IPS-15b (cell line): ENCODE data around the gene VPS37C.
"Not testable (repeated sequence)": the region's sequence is repeated elsewhere in the genome, so short reads cannot be mapped to it uniquely, and the experiment has no call there.

Experiments
- H3K27me3 ChIP-seq: one replicate; pipeline ENCODE4 v1.6.1; 2013; ENCODE audit warnings: low read length; ENCODE audit not compliant: control insufficient read depth, insufficient read depth
- H3K36me3 ChIP-seq: one replicate; pipeline ENCODE4 v1.6.1; 2013; ENCODE audit warnings: low read length; ENCODE audit not compliant: control insufficient read depth, insufficient read depth
- H3K4me1 ChIP-seq: one replicate; pipeline ENCODE4 v1.6.1; 2013; ENCODE audit warnings: mild to moderate bottlenecking, low read length; ENCODE audit not compliant: control insufficient read depth, insufficient read depth
- H3K4me3 ChIP-seq: one replicate; pipeline ENCODE4 v1.5.1; 2013; ENCODE audit warnings: low read depth, low read length
- H3K9ac ChIP-seq: one replicate; pipeline ENCODE4 v1.6.1; 2013; ENCODE audit warnings: low read depth, mild to moderate bottlenecking, low read length
- H3K9me3 ChIP-seq: one replicate; pipeline ENCODE4 v1.6.1; 2013; ENCODE audit warnings: mild to moderate bottlenecking, low read length; ENCODE audit not compliant: control insufficient read depth, insufficient read depth

The VPS37C gene

GRCh38 chr11:61194169-61194671 is 33.0 kb upstream of the VPS37C start:
- Histone ChIP-seq H3K27me3 (no peaks in the 10 kb centered on the region), H3K9ac (no peak overlapping the region), H3K4me3 (no peak overlapping the region), H3K36me3 (no peaks in the 10 kb centered on the region), H3K9me3 (peaks cover 4% of the 10 kb centered on the region), H3K4me1 (no peaks in the 10 kb centered on the region)

GRCh38 chr11:61193596-61193995 is 32.4 kb upstream of the VPS37C start:
- H3K4me1 ChIP-seq, result no peaks in the 10 kb centered on the region
- H3K9ac ChIP-seq, result no peak overlapping the region
- H3K27me3 ChIP-seq, result no peaks in the 10 kb centered on the region

GRCh38 chr11:61189933-61190332 is 28.7 kb upstream of the VPS37C start:
- no peak overlapping the region for H3K9ac ChIP-seq
- H3K36me3 ChIP-seq, result no peaks in the 10 kb centered on the region
- no peak overlapping the region for H3K4me3 ChIP-seq
- no peaks in the 10 kb centered on the region for H3K27me3 ChIP-seq
- H3K4me1 ChIP-seq, result no peaks in the 10 kb centered on the region
- no peaks in the 10 kb centered on the region for H3K9me3 ChIP-seq

More at GRCh38 chr11:61193596-61193995, 32.4 kb upstream of the VPS37C start:
- no peak overlapping the region for H3K4me3 ChIP-seq
- H3K9me3 ChIP-seq, result no peaks in the 10 kb centered on the region
- no peaks in the 10 kb centered on the region for H3K36me3 ChIP-seq

GRCh38 chr11:61187505-61188130 is 26.4 kb upstream of the VPS37C start:
- no peaks in the 10 kb centered on the region for H3K36me3 ChIP-seq
- no peak overlapping the region for H3K9ac ChIP-seq
- H3K4me1 ChIP-seq, result no peaks in the 10 kb centered on the region
- H3K27me3 ChIP-seq, result no peaks in the 10 kb centered on the region
- H3K9me3 ChIP-seq, result no peaks in the 10 kb centered on the region
- no peak overlapping the region for H3K4me3 ChIP-seq

- H3K9me3 ChIP-seq, result no peaks in the 10 kb centered on the region
- no peaks in the 10 kb centered on the region for H3K4me1 ChIP-seq
- no peak overlapping the region for H3K9ac ChIP-seq
- H3K27me3 ChIP-seq, result no peaks in the 10 kb centered on the region
- H3K36me3 ChIP-seq, result no peaks in the 10 kb centered on the region
- no peak overlapping the region for H3K4me3 ChIP-seq
Observed at GRCh38 chr11:61186504-61186903, 25.3 kb upstream of the VPS37C start.

- Histone ChIP-seq H3K9ac (no peak overlapping the region), H3K4me3 (no peak overlapping the region), H3K36me3 (no peaks in the 10 kb centered on the region), H3K27me3 (no peaks in the 10 kb centered on the region), H3K4me1 (no peaks in the 10 kb centered on the region), H3K9me3 (no peaks in the 10 kb centered on the region)
Observed at GRCh38 chr11:61183645-61184044, 22.4 kb upstream of the VPS37C start.

- Histone ChIP-seq H3K9me3 (no peaks in the 10 kb centered on the region), H3K27me3 (no peaks in the 10 kb centered on the region), H3K4me3 (no peak overlapping the region), H3K9ac (no peak overlapping the region), H3K4me1 (no peaks in the 10 kb centered on the region), H3K36me3 (no peaks in the 10 kb centered on the region)
Observed at GRCh38 chr11:61181489-61181888, 20.3 kb upstream of the VPS37C start.

GRCh38 chr11:61180205-61180604 is 19.0 kb upstream of the VPS37C start:
- not testable (repeated sequence) for H3K27me3 ChIP-seq, H3K4me1 ChIP-seq, H3K4me3 ChIP-seq, H3K36me3 ChIP-seq, H3K9me3 ChIP-seq, H3K9ac ChIP-seq

GRCh38 chr11:61176446-61176845 is 15.2 kb upstream of the VPS37C start:
- Histone ChIP-seq H3K4me1 (no peaks in the 10 kb centered on the region), H3K4me3 (no peak overlapping the region)

GRCh38 chr11:61174949-61175348 is 13.7 kb upstream of the VPS37C start:
- peaks cover 3% of the 10 kb centered on the region for H3K9me3 ChIP-seq
- no peak overlapping the region for H3K9ac ChIP-seq
- H3K4me3 ChIP-seq, result no peak overlapping the region
- H3K36me3 ChIP-seq, result peaks cover 2% of the 10 kb centered on the region
- H3K4me1 ChIP-seq, result no peaks in the 10 kb centered on the region
- no peaks in the 10 kb centered on the region for H3K27me3 ChIP-seq

More at GRCh38 chr11:61176446-61176845, 15.2 kb upstream of the VPS37C start:
- H3K36me3 ChIP-seq, result peaks cover 2% of the 10 kb centered on the region
- no peaks in the 10 kb centered on the region for H3K27me3 ChIP-seq
- peaks cover 3% of the 10 kb centered on the region for H3K9me3 ChIP-seq
- no peak overlapping the region for H3K9ac ChIP-seq

GRCh38 chr11:61174273-61174672 is 13.0 kb upstream of the VPS37C start:
- Histone ChIP-seq H3K9ac (no peak overlapping the region), H3K4me1 (no peaks in the 10 kb centered on the region), H3K27me3 (no peaks in the 10 kb centered on the region), H3K9me3 (peaks cover 3% of the 10 kb centered on the region), H3K36me3 (peaks cover 2% of the 10 kb centered on the region), H3K4me3 (no peak overlapping the region)

- Histone ChIP-seq H3K4me1 (no peaks in the 10 kb centered on the region), H3K9ac (no peak overlapping the region), H3K27me3 (no peaks in the 10 kb centered on the region), H3K9me3 (peaks cover 3% of the 10 kb centered on the region), H3K4me3 (no peak overlapping the region), H3K36me3 (peaks cover 2% of the 10 kb centered on the region)
Observed at GRCh38 chr11:61173456-61173855, 12.2 kb upstream of the VPS37C start.
